Activated CD8-positive, alpha-beta memory T cell treated with anti-CD3 and anti-CD28 coated beads, Interleukin-2, amount 10 ng/mL, durations not matched to agents 7 days and 5 days (primary cell): ENCODE measurements around the gene PCK2. TPM values are rescaled to one million over a fixed set of nuclear protein-coding genes. Genes with fewer than 3 reads are reported as not detected.

Experiments used
- ATAC-seq: fragments of 150-1000 bp; cut with Tn5 transposase; one replicate; pipeline ENCODE4 v1.10.0; 2021; ENCODE audit warnings: moderate library complexity
- CTCF ChIA-PET: fragments of 350-600 bp; sonication (Branson Sonifier 250); formaldehyde crosslinking; loops from one replicate; lab custom pipeline; 2021; ENCODE audit warnings: antibody characterized with exemption; lab: Charles Lee
- DNase-seq: peaks from one replicate; pipeline ENCODE4 v3.0.0-alpha.2; 2020
- H3K27ac Mint-ChIP-seq: one replicate; pipeline ENCODE4 v1.8.0; 2021; ENCODE audit warnings: mild to moderate bottlenecking, mixed read lengths
- H3K27me3 Mint-ChIP-seq: one replicate; pipeline ENCODE4 v1.8.0; 2021; ENCODE audit warnings: mixed read lengths
- H3K36me3 Mint-ChIP-seq: one replicate; pipeline ENCODE4 v1.8.0; 2021; ENCODE audit warnings: mild to moderate bottlenecking, mixed read lengths
- H3K4me1 Mint-ChIP-seq: one replicate; pipeline ENCODE4 v1.8.0; 2021; ENCODE audit warnings: mixed read lengths
- H3K4me3 Mint-ChIP-seq: one replicate; pipeline ENCODE4 v1.8.0; 2021; ENCODE audit warnings: mild to moderate bottlenecking, moderate library complexity, mixed read lengths
- H3K9me3 Mint-ChIP-seq: one replicate; pipeline ENCODE4 v1.8.0; 2022; ENCODE audit warnings: low read depth, mixed read lengths
- total RNA-seq, 2 experiments: library from RNA; stranded (reverse); gene quantifications; one replicate each; pipeline ENCODE4 v1.2.3, GENCODE V29; 2021

PCK2 gene
- total RNA-seq, 2 experiments from 2014 or later, result 61.7 to 87.0 TPM

GRCh38 chr14:24145690-24146452 is 51.8 kb downstream of the PCK2 start:
- H3K4me1 Mint-ChIP-seq, result peaks cover 69% of the 10 kb centered on the region
- ATAC-seq (no peak), DNase-seq (no peak)
- peak overlapping the region; percentile 99 for H3K27ac Mint-ChIP-seq
- peaks cover 70% of the 10 kb centered on the region for H3K36me3 Mint-ChIP-seq
- no peaks in the 10 kb centered on the region for H3K9me3 Mint-ChIP-seq
- peak overlapping the region; percentile 94 for H3K4me3 Mint-ChIP-seq
- no peaks in the 10 kb centered on the region for H3K27me3 Mint-ChIP-seq
- CTCF ChIA-PET, result interaction anchor here (0.5 to 7.4 kb wide), 10 partner anchors 9 to 165 kb away, joined by 3 to 99 read pairs (median 5); partner anchors contain the start of genes IRF9, LTB4R, PSME1 and TINF2

GRCh38 chr14:24146453-24146977 is 52.4 kb downstream of the PCK2 start, which contains the start of gene PSME2:
TSS of gene PSME2 (minus strand) at chr14:24146610. CDS start at chr14:24146581, 29 bp downstream.
- CTCF ChIA-PET, result interaction anchor here (1.2 to 7.4 kb wide), 10 partner anchors 10 to 164 kb away, joined by 3 to 99 read pairs (median 6); partner anchors contain the start of genes DCAF11, IRF9, LTB4R and NRL
- DNase-seq (peak; percentile 97), ATAC-seq (peak; percentile 71)
- H3K27me3 Mint-ChIP-seq, result no peaks in the 10 kb centered on the region
- peaks cover 72% of the 10 kb centered on the region for H3K4me1 Mint-ChIP-seq
- peak within 1 kb of the TSS; percentile 94 for H3K4me3 Mint-ChIP-seq
- no peaks in the 10 kb centered on the region for H3K9me3 Mint-ChIP-seq
- H3K27ac Mint-ChIP-seq, result peak within 1 kb of the TSS; percentile 99
- H3K36me3 Mint-ChIP-seq, result peaks cover 74% of the 10 kb centered on the region

- DNase-seq (peak; percentile 99), ATAC-seq (peak; percentile 88)
- Mint-ChIP-seq H3K9me3 (no peaks in the 10 kb centered on the region), H3K4me1 (peaks cover 67% of the 10 kb centered on the region), H3K27me3 (no peaks in the 10 kb centered on the region), H3K36me3 (peaks cover 75% of the 10 kb centered on the region), H3K4me3 (peak within 1 kb of the TSS; percentile 94), H3K27ac (peak within 1 kb of the TSS; percentile 99)
- CTCF ChIA-PET, result interaction anchor here (0.7 to 7.4 kb wide), 11 partner anchors 9 to 95 kb away, joined by 3 to 99 read pairs (median 5); partner anchors contain the start of genes DCAF11, IRF9, NRL and PSME1
Observed at GRCh38 chr14:24146978-24147760, 53.1 kb downstream of the PCK2 start, which contains the start of gene RNF31. TSS of gene RNF31 (plus strand) at chr14:24147498. CDS start at chr14:24147699, 201 bp downstream.

GRCh38 chr14:24147761-24148428 is 53.8 kb downstream of the PCK2 start:
- peaks cover 75% of the 10 kb centered on the region for H3K36me3 Mint-ChIP-seq
- ATAC-seq, result no peak

GRCh38 chr14:24149302-24149969 is 55.3 kb downstream of the PCK2 start:
- peak overlapping the region; percentile 15 for H3K27ac Mint-ChIP-seq
- ATAC-seq (no peak), DNase-seq (no peak)
- H3K27me3 Mint-ChIP-seq, result no peaks in the 10 kb centered on the region
- H3K9me3 Mint-ChIP-seq, result no peaks in the 10 kb centered on the region
- peak overlapping the region; percentile 3 for H3K4me3 Mint-ChIP-seq
- peaks cover 67% of the 10 kb centered on the region for H3K36me3 Mint-ChIP-seq
- H3K4me1 Mint-ChIP-seq, result peaks cover 47% of the 10 kb centered on the region
- CTCF ChIA-PET, result interaction anchor here (1.3 to 7.4 kb wide), 4 partner anchors 8 to 41 kb away, joined by 3 to 99 read pairs (median 20); partner anchors contain the start of genes EMC9, IRF9 and PSME1

More at GRCh38 chr14:24147761-24148428, 53.8 kb downstream of the PCK2 start:
- CTCF ChIA-PET, result interaction anchor here (0.7 to 7.4 kb wide), 8 partner anchors 8 to 57 kb away, joined by 3 to 99 read pairs (median 6); partner anchors contain the start of genes DCAF11, IRF9, NRL and PSME1
- Mint-ChIP-seq H3K4me3 (peak overlapping the region; percentile 94), H3K27me3 (no peaks in the 10 kb centered on the region), H3K9me3 (no peaks in the 10 kb centered on the region), H3K4me1 (peaks cover 62% of the 10 kb centered on the region), H3K27ac (peak overlapping the region; percentile 86)
- DNase-seq, result no peak

- Mint-ChIP-seq H3K27me3 (no peaks in the 10 kb centered on the region), H3K36me3 (peaks cover 68% of the 10 kb centered on the region), H3K4me3 (no peak overlapping the region), H3K9me3 (no peaks in the 10 kb centered on the region), H3K27ac (no peak overlapping the region), H3K4me1 (peaks cover 43% of the 10 kb centered on the region)
- ATAC-seq (no peak), DNase-seq (no peak)
- CTCF ChIA-PET, result interaction anchor here (2.0 to 7.4 kb wide), 2 partner anchors 9 to 11 kb away, joined by 7 to 99 read pairs; partner anchors contain the start of genes EMC9 and IRF9
Observed at GRCh38 chr14:24150061-24150460, 56.0 kb downstream of the PCK2 start.

GRCh38 chr14:24150567-24150966 is 56.5 kb downstream of the PCK2 start:
- no peak for ATAC-seq
- H3K36me3 Mint-ChIP-seq, result peaks cover 67% of the 10 kb centered on the region
- H3K9me3 Mint-ChIP-seq, result no peaks in the 10 kb centered on the region
- DNase-seq, result no peak
- H3K27me3 Mint-ChIP-seq, result no peaks in the 10 kb centered on the region
- CTCF ChIA-PET, result interaction anchor here (2.0 to 7.4 kb wide), 2 partner anchors 9 to 10 kb away, joined by 7 to 99 read pairs; partner anchors contain the start of genes EMC9 and IRF9
- H3K4me3 Mint-ChIP-seq, result no peak overlapping the region
- H3K27ac Mint-ChIP-seq, result no peak overlapping the region
- H3K4me1 Mint-ChIP-seq, result peaks cover 37% of the 10 kb centered on the region

GRCh38 chr14:24150993-24151392 is 56.9 kb downstream of the PCK2 start:
- Mint-ChIP-seq H3K4me1 (peaks cover 33% of the 10 kb centered on the region), H3K27ac (no peak overlapping the region), H3K36me3 (peaks cover 67% of the 10 kb centered on the region), H3K9me3 (no peaks in the 10 kb centered on the region), H3K4me3 (no peak overlapping the region), H3K27me3 (no peaks in the 10 kb centered on the region)
- ATAC-seq (no peak), DNase-seq (no peak)
- CTCF ChIA-PET, result interaction anchor here (2.0 to 7.4 kb wide), 2 partner anchors 10 kb away, joined by 7 to 99 read pairs; partner anchors contain the start of genes EMC9 and IRF9

- ATAC-seq (no peak), DNase-seq (no peak)
- Mint-ChIP-seq H3K27ac (no peak overlapping the region), H3K36me3 (peaks cover 66% of the 10 kb centered on the region), H3K4me1 (peaks cover 33% of the 10 kb centered on the region), H3K4me3 (no peak overlapping the region), H3K27me3 (no peaks in the 10 kb centered on the region), H3K9me3 (no peaks in the 10 kb centered on the region)
- CTCF ChIA-PET, result interaction anchor here (1.0 to 7.4 kb wide), 3 partner anchors 10 to 15 kb away, joined by 3 to 99 read pairs (median 7); partner anchors contain the start of genes EMC9, IRF9 and PSME1
Observed at GRCh38 chr14:24151404-24152080, 57.4 kb downstream of the PCK2 start.
